ENCODE measurements around the gene TAS2R14.

TAS2R14 gene

DNA sequence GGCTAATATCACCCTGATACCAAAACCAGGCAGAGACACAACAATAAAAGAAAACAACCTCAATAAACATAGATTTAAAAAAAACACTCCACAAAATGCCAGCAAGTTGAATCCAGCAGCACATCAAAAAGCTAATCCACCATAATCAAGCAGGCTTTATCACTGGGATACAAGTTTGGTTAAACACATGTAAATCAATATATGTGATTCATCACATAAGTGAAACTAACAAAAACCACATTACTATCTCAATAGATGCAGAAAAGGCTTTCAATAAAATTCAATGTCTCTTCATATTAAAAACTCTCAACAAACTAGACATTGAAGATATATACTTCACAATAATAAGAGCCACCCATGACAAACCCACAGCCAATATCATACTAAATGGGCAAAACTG, 17.0 kb upstream of the TAS2R14 start:
- Histone ChIP-seq H3K4me3 (ENCODE audit: extremely low read depth, insufficient read depth, low read length, poor library complexity, severe bottlenecking) (no peak overlapping the region), H3K27ac (ENCODE audit: low read depth, low read length, severe bottlenecking) (no peak overlapping the region), H3K9me3 (ENCODE audit: control insufficient read depth, low read length) (no peaks in the 10 kb centered on the region), H3K36me3 (ENCODE audit: control insufficient read depth, insufficient read depth, low read length) (no peaks in the 10 kb centered on the region), H3K4me1 (ENCODE audit: control insufficient read depth, insufficient read depth, low read length, poor library complexity, severe bottlenecking) (no peaks in the 10 kb centered on the region)

GRCh38 chr12:10952645-10953044, 13.6 kb upstream of the TAS2R14 start:
- Histone ChIP-seq H3K9me3 (ENCODE audit: control insufficient read depth, low read length) (no peaks in the 10 kb centered on the region), H3K27ac (ENCODE audit: low read depth, low read length, severe bottlenecking) (no peak overlapping the region), H3K36me3 (ENCODE audit: control insufficient read depth, insufficient read depth, low read length) (no peaks in the 10 kb centered on the region), H3K4me3 (ENCODE audit: extremely low read depth, insufficient read depth, low read length, poor library complexity, severe bottlenecking) (no peak overlapping the region), H3K4me1 (ENCODE audit: control insufficient read depth, insufficient read depth, low read length, poor library complexity, severe bottlenecking) (no peaks in the 10 kb centered on the region)
- 92 to 95% methylated on average over 3 of the region's 4 CpGs for WGBS, 2 experiments (ENCODE audit: insufficient coverage in 2 of 2)

GRCh38 chr12:10943167-10943566, 4.1 kb upstream of the TAS2R14 start:
- Histone ChIP-seq H3K9me3 (ENCODE audit: control insufficient read depth, low read length) (peaks cover 3% of the 10 kb centered on the region), H3K4me1 (ENCODE audit: control insufficient read depth, insufficient read depth, low read length, poor library complexity, severe bottlenecking) (peaks cover 7% of the 10 kb centered on the region), H3K4me3 (ENCODE audit: extremely low read depth, insufficient read depth, low read length, poor library complexity, severe bottlenecking) (no peak overlapping the region), H3K36me3 (ENCODE audit: control insufficient read depth, insufficient read depth, low read length) (no peaks in the 10 kb centered on the region), H3K27ac (ENCODE audit: low read depth, low read length, severe bottlenecking) (no peak overlapping the region)
- 90% methylated on average over 2 of the region's 2 CpGs; no CpG with 5 or more reads in 1 of the 2 experiments for WGBS, 2 experiments (ENCODE audit: insufficient coverage in 2 of 2)

GRCh38 chr12:10941916-10942607, 3.0 kb upstream of the TAS2R14 start:
- Histone ChIP-seq H3K9me3 (ENCODE audit: control insufficient read depth, low read length) (peaks cover 3% of the 10 kb centered on the region), H3K4me1 (ENCODE audit: control insufficient read depth, insufficient read depth, low read length, poor library complexity, severe bottlenecking) (peaks cover 7% of the 10 kb centered on the region), H3K36me3 (ENCODE audit: control insufficient read depth, insufficient read depth, low read length) (no peaks in the 10 kb centered on the region), H3K4me3 (ENCODE audit: extremely low read depth, insufficient read depth, low read length, poor library complexity, severe bottlenecking) (no peak overlapping the region), H3K27ac (ENCODE audit: low read depth, low read length, severe bottlenecking) (no peak overlapping the region)
- 60 to 77% methylated on average over 2 to 3 of the region's 4 CpGs for WGBS, 2 experiments (ENCODE audit: insufficient coverage in 2 of 2)

DNA sequence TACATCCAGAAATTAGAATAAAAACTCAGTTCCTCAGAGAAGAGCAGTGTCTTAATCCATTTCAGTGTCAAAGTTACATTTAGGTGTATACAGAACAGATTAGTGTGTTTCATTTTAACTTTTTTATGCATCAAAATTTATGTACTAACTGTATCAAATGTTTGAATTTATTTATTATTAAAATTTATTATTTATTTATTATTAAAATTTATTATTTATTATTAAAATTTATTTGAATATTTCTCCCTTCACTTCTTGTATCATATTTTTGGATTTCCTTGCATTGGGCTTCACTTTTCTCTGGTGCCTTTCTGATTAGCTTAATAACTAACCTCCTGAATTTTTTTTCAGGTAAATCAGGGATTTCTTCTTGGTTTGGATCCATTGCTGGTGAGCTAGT, 2.3 kb upstream of the TAS2R14 start:
- H3K27ac ChIP-seq (ENCODE audit: low read depth, low read length, severe bottlenecking), result no peak overlapping the region
- H3K9me3 ChIP-seq (ENCODE audit: control insufficient read depth, low read length), result peaks cover 3% of the 10 kb centered on the region
- H3K4me3 ChIP-seq (ENCODE audit: extremely low read depth, insufficient read depth, low read length, poor library complexity, severe bottlenecking), result no peak overlapping the region
- no peaks in the 10 kb centered on the region for H3K36me3 ChIP-seq (ENCODE audit: control insufficient read depth, insufficient read depth, low read length)
- peaks cover 7% of the 10 kb centered on the region for H3K4me1 ChIP-seq (ENCODE audit: control insufficient read depth, insufficient read depth, low read length, poor library complexity, severe bottlenecking)

DNA sequence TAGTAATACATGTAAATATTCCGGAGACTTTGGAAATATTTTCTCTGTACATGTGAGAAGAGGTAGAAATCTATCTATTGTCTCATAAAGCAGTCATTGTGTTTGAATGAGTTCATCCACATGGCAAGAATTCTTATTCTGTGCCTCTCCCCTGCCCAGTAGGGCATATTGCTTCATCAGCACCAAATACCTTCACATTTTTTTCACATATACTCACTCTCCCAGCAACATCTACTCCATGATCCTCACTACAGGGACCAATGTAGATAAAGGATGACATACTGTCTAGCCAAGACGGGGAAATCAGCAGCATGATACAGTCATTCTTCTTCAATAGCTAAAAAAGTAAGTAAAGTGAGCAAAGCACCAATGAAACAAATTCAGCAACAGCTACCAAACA, 1.3 kb upstream of the TAS2R14 start:
- no peaks in the 10 kb centered on the region for H3K36me3 ChIP-seq (ENCODE audit: control insufficient read depth, insufficient read depth, low read length)
- H3K4me1 ChIP-seq (ENCODE audit: control insufficient read depth, insufficient read depth, low read length, poor library complexity, severe bottlenecking), result peaks cover 7% of the 10 kb centered on the region
- peaks cover 3% of the 10 kb centered on the region for H3K9me3 ChIP-seq (ENCODE audit: control insufficient read depth, low read length)
- H3K4me3 ChIP-seq (ENCODE audit: extremely low read depth, insufficient read depth, low read length, poor library complexity, severe bottlenecking), result no peak overlapping the region
- no peak overlapping the region for H3K27ac ChIP-seq (ENCODE audit: low read depth, low read length, severe bottlenecking)
- no CpG with 5 or more reads among the region's 2 CpGs for WGBS, 2 experiments (ENCODE audit: insufficient coverage in 2 of 2)

- Histone ChIP-seq H3K36me3 (ENCODE audit: control insufficient read depth, insufficient read depth, low read length) (no peaks in the 10 kb centered on the region), H3K9me3 (ENCODE audit: control insufficient read depth, low read length) (no peaks in the 10 kb centered on the region), H3K27ac (ENCODE audit: low read depth, low read length, severe bottlenecking) (no peak overlapping the region), H3K4me1 (ENCODE audit: control insufficient read depth, insufficient read depth, low read length, poor library complexity, severe bottlenecking) (peaks cover 7% of the 10 kb centered on the region), H3K4me3 (ENCODE audit: extremely low read depth, insufficient read depth, low read length, poor library complexity, severe bottlenecking) (no peak overlapping the region)
- 89% methylated on average over 1 of the region's 1 CpG; no CpG with 5 or more reads in 1 of the 2 experiments for WGBS, 2 experiments (ENCODE audit: insufficient coverage in 2 of 2)
Observed at GRCh38 chr12:10936506-10936905, 2.6 kb downstream of the TAS2R14 start.

DNA sequence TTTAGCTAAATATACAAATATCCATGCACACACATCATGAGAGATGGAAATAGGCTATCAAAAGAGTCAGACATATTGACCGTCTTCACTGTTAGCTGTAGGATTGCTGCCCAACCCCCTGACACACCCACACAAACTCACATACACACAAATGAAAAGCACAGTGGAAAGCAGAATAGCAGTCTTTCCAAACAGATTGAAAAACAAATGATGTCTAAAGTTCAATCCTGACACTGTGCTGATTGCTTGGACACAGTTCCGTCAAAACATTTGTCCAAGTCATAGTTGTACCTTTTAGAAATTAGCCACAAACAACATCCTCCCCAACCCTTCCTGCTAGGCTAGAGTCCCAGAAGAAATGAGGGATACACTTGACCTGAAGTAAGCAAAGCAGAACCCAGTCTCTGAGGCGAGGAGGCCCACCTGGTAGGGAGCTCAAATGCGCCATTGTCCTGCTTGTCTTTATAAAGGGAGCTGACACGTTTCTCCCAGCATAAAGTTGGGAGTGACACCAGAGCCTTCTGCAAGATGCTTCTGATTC, 10.2 kb downstream of the TAS2R14 start, which contains the start of gene PRH2:
TSS of gene PRH2 (plus strand) at position 491 of the 541 bp plus-strand sequence. CDS start at position 529, 38 bp downstream.
- H3K4me1 ChIP-seq (ENCODE audit: control insufficient read depth, insufficient read depth, low read length, poor library complexity, severe bottlenecking), result no peaks in the 10 kb centered on the region
- no peak within 1 kb of the TSS for H3K27ac ChIP-seq (ENCODE audit: low read depth, low read length, severe bottlenecking)
- H3K36me3 ChIP-seq (ENCODE audit: control insufficient read depth, insufficient read depth, low read length), result peaks cover 3% of the 10 kb centered on the region
- H3K9me3 ChIP-seq (ENCODE audit: control insufficient read depth, low read length), result no peaks in the 10 kb centered on the region
- no peak within 1 kb of the TSS for H3K4me3 ChIP-seq (ENCODE audit: extremely low read depth, insufficient read depth, low read length, poor library complexity, severe bottlenecking)
- 95 to 100% methylated on average over 2 to 5 of the region's 5 CpGs for WGBS, 2 experiments (ENCODE audit: insufficient coverage in 2 of 2)

GRCh38 chr12:10926269-10926668, 12.8 kb downstream of the TAS2R14 start:
- H3K27ac ChIP-seq (ENCODE audit: low read depth, low read length, severe bottlenecking), result no peak overlapping the region
- 89 to 100% methylated on average over 4 to 5 of the region's 5 CpGs for WGBS, 2 experiments (ENCODE audit: insufficient coverage in 2 of 2)
- H3K9me3 ChIP-seq (ENCODE audit: control insufficient read depth, low read length), result no peaks in the 10 kb centered on the region
- peaks cover 3% of the 10 kb centered on the region for H3K36me3 ChIP-seq (ENCODE audit: control insufficient read depth, insufficient read depth, low read length)
- H3K4me1 ChIP-seq (ENCODE audit: control insufficient read depth, insufficient read depth, low read length, poor library complexity, severe bottlenecking), result no peaks in the 10 kb centered on the region
- H3K4me3 ChIP-seq (ENCODE audit: extremely low read depth, insufficient read depth, low read length, poor library complexity, severe bottlenecking), result no peak overlapping the region

- Histone ChIP-seq H3K9me3 (ENCODE audit: control insufficient read depth, low read length) (no peaks in the 10 kb centered on the region), H3K4me1 (ENCODE audit: control insufficient read depth, insufficient read depth, low read length, poor library complexity, severe bottlenecking) (no peaks in the 10 kb centered on the region), H3K36me3 (ENCODE audit: control insufficient read depth, insufficient read depth, low read length) (no peaks in the 10 kb centered on the region), H3K27ac (ENCODE audit: low read depth, low read length, severe bottlenecking) (no peak overlapping the region), H3K4me3 (ENCODE audit: extremely low read depth, insufficient read depth, low read length, poor library complexity, severe bottlenecking) (no peak overlapping the region)
- no CpG with 5 or more reads among the region's 1 CpG for whole genome bisulfite sequencing, 2 experiments (ENCODE audit: insufficient coverage in 2 of 2)
Observed at GRCh38 chr12:10919809-10920208, 19.3 kb downstream of the TAS2R14 start.

DNA sequence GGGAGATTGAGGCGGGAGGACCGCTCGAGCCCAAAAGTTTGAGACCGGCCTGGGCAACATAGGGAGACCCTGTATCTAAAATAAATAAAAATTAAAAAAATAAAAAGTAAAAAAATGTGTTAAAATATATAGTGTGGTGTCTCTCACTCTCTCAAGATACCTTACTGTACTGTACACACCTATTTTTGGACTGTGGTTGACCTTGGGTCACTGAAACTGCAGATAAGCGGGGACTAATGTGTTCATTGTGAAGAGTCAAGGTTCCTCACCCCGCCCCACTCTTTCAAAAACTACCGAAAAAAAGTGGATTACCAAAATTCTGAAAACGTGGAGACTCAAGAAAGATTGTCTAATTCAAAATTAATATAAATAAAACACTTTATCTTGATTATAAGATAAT, 28.7 kb downstream of the TAS2R14 start:
- no peaks in the 10 kb centered on the region for H3K36me3 ChIP-seq (ENCODE audit: control insufficient read depth, insufficient read depth, low read length)
- H3K4me1 ChIP-seq (ENCODE audit: control insufficient read depth, insufficient read depth, low read length, poor library complexity, severe bottlenecking), result no peaks in the 10 kb centered on the region
- no peak overlapping the region for H3K27ac ChIP-seq (ENCODE audit: low read depth, low read length, severe bottlenecking)
- H3K9me3 ChIP-seq (ENCODE audit: control insufficient read depth, low read length), result peaks cover 1% of the 10 kb centered on the region
- 0% methylated on average over 1 of the region's 8 CpGs; no CpG with 5 or more reads in 1 of the 2 experiments for WGBS, 2 experiments (ENCODE audit: insufficient coverage in 2 of 2)
- no peak overlapping the region for H3K4me3 ChIP-seq (ENCODE audit: extremely low read depth, insufficient read depth, low read length, poor library complexity, severe bottlenecking)
